Caco-2 (cell line): ENCODE measurements around the gene MKRN1. TPM values are rescaled to one million over a fixed set of nuclear protein-coding genes. Genes with fewer than 3 reads are reported as not detected.

ENCODE experiments used
- BruUV-seq: library from RNA; stranded (reverse); fragments of 400-500 nt; replicated peaks from 2 replicates; lab custom pipeline; 2021; lab: Mats Ljungman, UMichigan
- CTCF ChIA-PET: fragments of 300-600 bp; sonication (Branson Sonifier 250); formaldehyde crosslinking; loops from one replicate; lab custom pipeline; 2022; ENCODE audit warnings: antibody characterized with exemption; lab: Charles Lee
- POLR2A ChIA-PET: fragments of 300-600 bp; sonication (Branson Sonifier 250); formaldehyde crosslinking; loops from one replicate; lab custom pipeline; 2022; ENCODE audit warnings: antibody characterized with exemption; lab: Charles Lee
- DNase-seq, 2 experiments: peaks; one replicate each; pipeline versions ENCODE4 v3.0.0 to v3.0.0-alpha.2; 2020 to 2022
- H3K27me3 ChIP-seq: replicated peaks from 2 replicates; pipeline ENCODE4 v1.6.0; 2011; ENCODE audit warnings: low read length; ENCODE audit not compliant: control insufficient read depth, insufficient read depth
- H3K36me3 ChIP-seq: 2 replicates; pipeline ENCODE4 v1.5.1; 2011; ENCODE audit warnings: low read length; ENCODE audit not compliant: control insufficient read depth, insufficient read depth
- H3K4me1 ChIP-seq: fragments of 250-450 bp; sonication (Bioruptor Pico); 2 replicates; pipeline ENCODE4 v1.5.1; 2020; ENCODE audit warnings: mild to moderate bottlenecking
- H3K4me3 ChIP-seq: 2 replicates; pipeline ENCODE4 v1.5.1; 2011; ENCODE audit warnings: low read depth, mild to moderate bottlenecking, control low read depth, low read length
- H3K9me3 ChIP-seq: fragments of 250-450 bp; sonication (Bioruptor Pico); 2 replicates; pipeline ENCODE4 v1.5.1; 2020; ENCODE audit warnings: mild to moderate bottlenecking, moderate library complexity
- H3K27ac Mint-ChIP-seq: one replicate; pipeline ENCODE4 v1.8.0; 2022; ENCODE audit warnings: mixed read lengths; ENCODE audit not compliant: unreplicated experiment
- H3K27me3 Mint-ChIP-seq: one replicate; pipeline ENCODE4 v1.8.0; 2022; ENCODE audit warnings: mixed read lengths; ENCODE audit not compliant: insufficient read depth, unreplicated experiment
- H3K36me3 Mint-ChIP-seq: one replicate; pipeline ENCODE4 v1.8.0; 2022; ENCODE audit warnings: mild to moderate bottlenecking, mixed read lengths; ENCODE audit not compliant: insufficient read depth, unreplicated experiment
- H3K4me1 Mint-ChIP-seq: one replicate; pipeline ENCODE4 v1.8.0; 2022; ENCODE audit warnings: low read depth, mixed read lengths; ENCODE audit not compliant: unreplicated experiment
- H3K4me3 Mint-ChIP-seq: one replicate; pipeline ENCODE4 v1.8.0; 2022; ENCODE audit warnings: mild to moderate bottlenecking, moderate library complexity, mixed read lengths; ENCODE audit not compliant: unreplicated experiment
- H3K9me3 Mint-ChIP-seq: one replicate; pipeline ENCODE4 v1.8.0; 2022; ENCODE audit warnings: mixed read lengths; ENCODE audit not compliant: unreplicated experiment
- intact Hi-C: fragments of 100-400 bp; cut with micrococcal nuclease; formaldehyde crosslinking; loops from one replicate; pipeline ENCODE4 v1.10.0; 2022; ENCODE audit not compliant: unreplicated experiment
- total RNA-seq: library from RNA; stranded (reverse); gene quantifications from 2 replicates; pipeline ENCODE4 v1.2.3, GENCODE V29; 2022
- TF ChIP-seq, protein P1 (sequence below), 2 experiments: fragments of 200-600 bp in 1 of 2; IDR thresholded peaks; 1 replicate in 1 of 2; 2 replicates in 1 of 2; pipeline versions ENCODE4 v1.5.1 to v1.8.0; 2011 to 2022; ENCODE audit warnings: antibody characterized with exemption in 1 of 2, control low read depth in 1 of 2, inconsistent platforms in 1 of 2, low read depth in 1 of 2, low read length in 1 of 2, mild to moderate bottlenecking in 1 of 2, moderate library complexity in 1 of 2; ENCODE audit not compliant: insufficient read depth in 1 of 2, severe bottlenecking in 1 of 2, unreplicated experiment in 1 of 2

Gene MKRN1
- total RNA-seq, 1 experiment from 2014 or later = 73.0 TPM

DNA sequence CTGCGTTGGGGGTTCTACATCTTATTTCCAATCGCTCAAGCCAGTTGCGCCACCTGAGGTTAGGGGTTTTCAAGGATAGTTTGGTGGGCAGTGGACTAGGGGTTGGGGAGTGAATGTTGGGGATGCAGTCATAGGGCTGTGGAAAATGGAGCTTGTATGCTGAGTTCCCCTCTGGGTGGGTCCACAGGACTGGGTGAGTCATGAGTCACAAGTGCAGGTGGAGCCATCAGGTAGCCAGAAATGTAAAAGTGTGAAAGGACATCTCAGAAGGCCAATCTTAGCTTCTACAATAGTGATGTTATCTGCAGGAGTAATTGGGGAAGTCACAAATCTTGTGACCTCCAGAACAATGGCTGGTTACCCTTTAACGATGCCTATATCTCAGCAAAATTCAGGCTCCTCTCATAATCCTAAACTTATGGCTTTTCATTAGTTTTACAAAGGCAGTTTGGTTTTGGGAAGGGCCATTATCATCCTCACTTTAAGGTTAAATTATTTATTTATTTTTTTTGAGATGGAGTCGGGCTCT is 18.0 kb upstream of the MKRN1 start:
- TF ChIP-seq, protein P1, sequence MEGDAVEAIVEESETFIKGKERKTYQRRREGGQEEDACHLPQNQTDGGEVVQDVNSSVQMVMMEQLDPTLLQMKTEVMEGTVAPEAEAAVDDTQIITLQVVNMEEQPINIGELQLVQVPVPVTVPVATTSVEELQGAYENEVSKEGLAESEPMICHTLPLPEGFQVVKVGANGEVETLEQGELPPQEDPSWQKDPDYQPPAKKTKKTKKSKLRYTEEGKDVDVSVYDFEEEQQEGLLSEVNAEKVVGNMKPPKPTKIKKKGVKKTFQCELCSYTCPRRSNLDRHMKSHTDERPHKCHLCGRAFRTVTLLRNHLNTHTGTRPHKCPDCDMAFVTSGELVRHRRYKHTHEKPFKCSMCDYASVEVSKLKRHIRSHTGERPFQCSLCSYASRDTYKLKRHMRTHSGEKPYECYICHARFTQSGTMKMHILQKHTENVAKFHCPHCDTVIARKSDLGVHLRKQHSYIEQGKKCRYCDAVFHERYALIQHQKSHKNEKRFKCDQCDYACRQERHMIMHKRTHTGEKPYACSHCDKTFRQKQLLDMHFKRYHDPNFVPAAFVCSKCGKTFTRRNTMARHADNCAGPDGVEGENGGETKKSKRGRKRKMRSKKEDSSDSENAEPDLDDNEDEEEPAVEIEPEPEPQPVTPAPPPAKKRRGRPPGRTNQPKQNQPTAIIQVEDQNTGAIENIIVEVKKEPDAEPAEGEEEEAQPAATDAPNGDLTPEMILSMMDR (IDR thresholded peaks at IDR 0.05; ENCODE audit: insufficient read depth in 1 of 2, low read depth in 1 of 2, low read length in 1 of 2, severe bottlenecking in 1 of 2, unreplicated experiment in 1 of 2) = no peak
- POLR2A ChIA-PET = no interaction called here
- no peak overlapping the region for H3K4me3 Mint-ChIP-seq
- Histone ChIP-seq H3K36me3 (no peaks in the 10 kb centered on the region), H3K27me3 (no peaks in the 10 kb centered on the region), H3K4me3 (no peak overlapping the region), H3K9me3 (no peaks in the 10 kb centered on the region), H3K4me1 (no peaks in the 10 kb centered on the region)
- no peaks in the 10 kb centered on the region for H3K9me3 Mint-ChIP-seq
- no peaks in the 10 kb centered on the region for H3K4me1 Mint-ChIP-seq
- no peak for DNase-seq
- no peak overlapping the region for H3K27ac Mint-ChIP-seq
- no TSS peak for BruUV-seq
- CTCF ChIA-PET = no interaction called here
- intact Hi-C loops = no loop called here
- no peaks in the 10 kb centered on the region for H3K36me3 Mint-ChIP-seq
- H3K27me3 Mint-ChIP-seq = no peaks in the 10 kb centered on the region

DNA sequence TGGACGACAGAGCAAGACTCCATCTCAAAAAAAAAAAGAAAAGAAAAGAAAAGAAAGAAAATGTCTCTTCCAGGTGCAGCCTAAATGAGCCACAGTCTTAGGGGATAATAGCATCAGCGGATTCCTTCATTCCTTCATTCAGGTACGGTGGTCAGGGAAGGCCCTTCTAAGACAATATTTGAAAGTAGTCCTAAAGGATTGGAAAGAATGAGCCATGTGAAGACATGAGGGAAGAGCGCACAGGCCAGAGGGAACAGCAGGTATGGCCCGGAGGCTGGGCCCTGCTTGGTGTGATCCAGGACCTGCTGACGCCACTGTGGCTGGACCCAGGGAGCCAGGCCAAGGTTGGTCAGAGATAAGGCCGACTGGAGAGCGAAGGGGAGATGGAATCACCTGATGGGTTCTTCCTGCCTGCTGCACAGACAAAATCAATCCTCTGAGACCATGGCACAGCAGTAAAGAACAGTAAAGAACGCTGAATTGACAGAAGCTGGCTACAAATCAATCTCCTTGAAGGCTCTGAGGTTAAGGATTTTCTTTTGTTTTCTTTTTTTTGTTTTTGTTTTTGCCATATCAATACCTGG is 16.3 kb upstream of the MKRN1 start:
- H3K4me3 Mint-ChIP-seq = no peak overlapping the region
- ChIA-PET POLR2A (no interaction called here), CTCF (no interaction called here)
- Histone ChIP-seq H3K27me3 (no peaks in the 10 kb centered on the region), H3K4me1 (no peaks in the 10 kb centered on the region), H3K36me3 (no peaks in the 10 kb centered on the region), H3K4me3 (no peak overlapping the region), H3K9me3 (no peaks in the 10 kb centered on the region)
- no peaks in the 10 kb centered on the region for H3K4me1 Mint-ChIP-seq
- intact Hi-C loops = no loop called here
- no TSS peak for BruUV-seq
- H3K36me3 Mint-ChIP-seq = no peaks in the 10 kb centered on the region
- TF ChIP-seq, protein P1 (IDR thresholded peaks at IDR 0.05; ENCODE audit: insufficient read depth in 1 of 2, low read depth in 1 of 2, low read length in 1 of 2, severe bottlenecking in 1 of 2, unreplicated experiment in 1 of 2) = no peak
- no peaks in the 10 kb centered on the region for H3K27me3 Mint-ChIP-seq
- DNase-seq = no peak
- no peaks in the 10 kb centered on the region for H3K9me3 Mint-ChIP-seq
- H3K27ac Mint-ChIP-seq = no peak overlapping the region

DNA sequence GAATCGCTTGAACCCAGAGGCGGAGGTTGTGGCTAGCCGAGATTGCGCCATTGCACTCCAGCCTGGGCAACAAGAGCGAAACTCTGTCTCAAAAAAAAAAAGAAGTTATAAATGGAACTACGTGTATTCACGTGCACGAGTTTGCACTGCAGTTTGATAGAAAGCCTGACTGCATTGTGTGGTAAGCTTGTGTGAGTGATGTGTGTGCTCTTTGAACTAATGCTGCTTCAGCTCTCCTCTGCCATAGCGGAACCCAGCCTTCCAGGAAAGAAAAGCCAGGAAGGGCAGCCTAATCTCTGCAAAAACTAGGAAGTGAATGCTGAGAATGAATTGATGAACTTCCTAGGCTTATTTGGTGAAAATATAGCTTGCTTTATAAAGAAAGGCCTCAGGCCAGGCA is 15.6 kb upstream of the MKRN1 start:
- H3K4me3 ChIP-seq = no peak overlapping the region
- Mint-ChIP-seq H3K27me3 (no peaks in the 10 kb centered on the region), H3K4me3 (no peak overlapping the region), H3K27ac (no peak overlapping the region), H3K36me3 (no peaks in the 10 kb centered on the region), H3K4me1 (no peaks in the 10 kb centered on the region), H3K9me3 (no peaks in the 10 kb centered on the region)
- ChIA-PET POLR2A (no interaction called here), CTCF (no interaction called here)
- TF ChIP-seq, protein P1 (IDR thresholded peaks at IDR 0.05; ENCODE audit: insufficient read depth in 1 of 2, low read depth in 1 of 2, low read length in 1 of 2, severe bottlenecking in 1 of 2, unreplicated experiment in 1 of 2) = no peak
- H3K27me3 ChIP-seq = no peaks in the 10 kb centered on the region
- no peak for DNase-seq
- H3K9me3 ChIP-seq = no peaks in the 10 kb centered on the region
- BruUV-seq = no TSS peak
- intact Hi-C loops = loop anchor here (5.0 kb wide), 1 partner anchor 318 kb away; the partner anchor contains the start of gene KDM7A
- no peaks in the 10 kb centered on the region for H3K36me3 ChIP-seq
- no peaks in the 10 kb centered on the region for H3K4me1 ChIP-seq
